Body of pancreas (tissue), 4 donors: ENCODE measurements around the gene GNS. TPM values are rescaled to one million over a fixed set of nuclear protein-coding genes. Genes with fewer than 3 reads are reported as not detected.

Source experiments
- ATAC-seq: fragments of 150-250 bp; one replicate; pipeline ENCODE4 v1.9.1; 2016
- DNase-seq, 4 donors: peaks; one replicate each; pipeline ENCODE4 v3.0.0-alpha.2; 2019
- H3K27ac ChIP-seq, 4 donors: fragments of 200-600 bp; sonication (generic); 1 replicate in 3 of 4; 2 replicates in 1 of 4; pipeline versions ENCODE4 v1.5.1 to v1.6.1; 2016 to 2019; ENCODE audit warnings: mild to moderate bottlenecking in 1 of 4, mixed read lengths in 1 of 4, moderate library complexity in 1 of 4
- H3K27me3 ChIP-seq, 2 donors: fragments of 200-600 bp; sonication (generic); one replicate each; pipeline ENCODE4 v1.6.0; 2016; ENCODE audit warnings: mild to moderate bottlenecking in 1 of 2
- H3K36me3 ChIP-seq, 2 donors: fragments of 200-600 bp; sonication (generic); replicated peaks in 1 of 2; 2 replicates each; pipeline ENCODE4 v1.5.1; 2016; ENCODE audit warnings: low read depth in 2 of 2; ENCODE audit not compliant: insufficient read depth in 1 of 2
- H3K4me1 ChIP-seq: fragments of 200-600 bp; sonication (generic); one replicate; pipeline ENCODE4 v1.6.0; 2016
- H3K4me3 ChIP-seq, 2 donors: fragments of 200-600 bp; sonication (generic); 1 replicate in 1 of 2; 2 replicates in 1 of 2; pipeline ENCODE4 v1.5.1; 2016 to 2019
- H3K9me3 ChIP-seq, 3 donors: fragments of 200-600 bp; sonication (generic); 1 replicate in 2 of 3; 2 replicates in 1 of 3; pipeline ENCODE4 v1.5.1; 2016
- CTCF ChIP-seq, 7 experiments: fragments of 450-650 bp in 4 of 7; fragments of 200-600 bp in 3 of 7; sonication (generic) in 3 of 7; IDR thresholded peaks; one replicate each; pipeline ENCODE4 v1.5.1; 2016 to 2019; ENCODE audit warnings: antibody characterized with exemption in 7 of 7
- POLR2A ChIP-seq, 3 donors: fragments of 450-650 bp; IDR thresholded peaks; one replicate each; pipeline ENCODE4 v1.6.1; 2016; ENCODE audit warnings: antibody characterized with exemption in 3 of 3, mild to moderate bottlenecking in 2 of 3
- WGBS, 2 donors: methylation state at CpG; one replicate each; pipeline ENCODE4 v1.1.5; 2017; 5-methylcytosine and 5-hydroxymethylcytosine counted together
- intact Hi-C: fragments of 100-400 bp; cut with DNase I; formaldehyde crosslinking; loops from one replicate; pipeline ENCODE4 v1.15.1; 2023
- total RNA-seq, 2 donors: library from RNA; depleted of rRNA; stranded (reverse); fragments of >200 nt; gene quantifications; one replicate each; pipeline ENCODE4 v1.1.0, GENCODE V29; 2016

Gene GNS
- total RNA-seq, 2 donors from 2014 or later, result 29.3 to 43.1 TPM

DNA sequence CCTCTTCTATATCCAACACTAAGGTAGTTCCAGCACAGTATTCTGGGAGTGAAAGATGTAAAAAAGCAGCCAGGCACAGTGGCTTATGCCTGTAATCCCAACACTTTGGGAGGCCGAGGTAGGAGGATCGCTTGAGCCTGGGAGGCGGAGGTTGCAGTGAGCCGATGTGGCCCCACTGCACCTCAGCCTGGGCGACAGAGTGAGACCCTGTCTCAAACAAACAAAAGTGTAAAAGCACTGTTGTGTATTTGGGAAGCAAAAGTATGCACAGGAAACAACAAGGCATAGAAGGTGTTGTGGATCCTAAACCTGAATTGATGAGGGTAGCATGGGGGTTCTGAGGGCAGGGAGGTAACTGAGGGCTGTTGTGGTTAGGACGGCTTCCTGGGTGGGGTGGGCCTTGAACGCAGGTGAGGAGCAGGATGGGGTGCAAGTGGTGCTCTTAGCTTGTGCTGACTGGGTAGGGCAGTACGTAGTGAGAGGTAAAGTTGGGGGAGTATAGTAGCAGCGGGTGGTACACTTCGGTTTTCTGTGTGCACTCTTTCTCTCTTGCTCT is 84.8 kb downstream of the GNS start:
- peaks cover 76% of the 10 kb centered on the region for H3K4me1 ChIP-seq
- no peak overlapping the region for H3K4me3 ChIP-seq
- H3K36me3 ChIP-seq, result no peaks in the 10 kb centered on the region
- 87 to 88% methylated on average over 10 of the region's 10 CpGs for WGBS, 2 donors
- DNase-seq, result peak in 1 of 4 donors; percentile 16
- intact Hi-C loops, result loop anchor here (10.0 kb wide), 1 partner anchor 60 kb away; the partner anchor contains the start of gene RASSF3
- no peak for ATAC-seq
- TF ChIP-seq CTCF (IDR thresholded peaks at IDR 0.05), result no peak
- no peak for TF ChIP-seq POLR2A (IDR thresholded peaks at IDR 0.05)
- H3K27me3 ChIP-seq, result no peaks in the 10 kb centered on the region
- H3K9me3 ChIP-seq, result no peaks in the 10 kb centered on the region
- H3K27ac ChIP-seq, result peak overlapping the region in 3 of 4 donors; percentile 20 to 85 (median 74)

- H3K9me3 ChIP-seq, result no peaks in the 10 kb centered on the region
- ATAC-seq (no peak), DNase-seq (no peak)
- peak overlapping the region; percentile 33 to 85 (median 71) for H3K27ac ChIP-seq
- no peaks in the 10 kb centered on the region for H3K27me3 ChIP-seq
- H3K4me1 ChIP-seq, result peaks cover 83% of the 10 kb centered on the region
- no peaks in the 10 kb centered on the region for H3K36me3 ChIP-seq
- TF ChIP-seq POLR2A (IDR thresholded peaks at IDR 0.05) (no peak), CTCF (IDR thresholded peaks at IDR 0.05) (no peak)
- 46 to 68% methylated on average over 9 of the region's 9 CpGs for WGBS, 2 donors
- no peak overlapping the region for H3K4me3 ChIP-seq
- intact Hi-C loops, result loop anchor here (10.0 kb wide), 1 partner anchor 59 kb away; the partner anchor contains the start of gene RASSF3
These were observed 85.6 kb downstream of the GNS start for GRCh38 chr12:64673490-64674169.

GRCh38 chr12:64672925-64673409 is 86.2 kb downstream of the GNS start:
- WGBS, 2 donors, result 12 to 18% methylated on average over 8 of the region's 8 CpGs
- Histone ChIP-seq H3K9me3 (no peaks in the 10 kb centered on the region), H3K4me3 (no peak overlapping the region), H3K27ac (peak overlapping the region; percentile 46 to 85 (median 71)), H3K27me3 (no peaks in the 10 kb centered on the region), H3K36me3 (no peaks in the 10 kb centered on the region), H3K4me1 (peaks cover 86% of the 10 kb centered on the region)
- DNase-seq (peak; percentile 73 to 84 (median 78)), ATAC-seq (peak; percentile 49)
- no peak for TF ChIP-seq CTCF (IDR thresholded peaks at IDR 0.05)
- no peak for TF ChIP-seq POLR2A (IDR thresholded peaks at IDR 0.05)
- intact Hi-C loops, result loop anchor here (10.0 kb wide), 1 partner anchor 58 kb away; the partner anchor contains the start of gene RASSF3

GRCh38 chr12:64671681-64672080 is 87.5 kb downstream of the GNS start:
- no peak for ATAC-seq
- 49 to 51% methylated on average over 4 of the region's 4 CpGs for WGBS, 2 donors
- peak overlapping the region; percentile 68 to 85 (median 76) for H3K27ac ChIP-seq
- peaks cover 93% of the 10 kb centered on the region for H3K4me1 ChIP-seq
- no peaks in the 10 kb centered on the region for H3K9me3 ChIP-seq
- no peaks in the 10 kb centered on the region for H3K27me3 ChIP-seq
- H3K36me3 ChIP-seq, result no peaks in the 10 kb centered on the region
- no peak overlapping the region for H3K4me3 ChIP-seq
- intact Hi-C loops, result loop anchor here (10.0 kb wide), 1 partner anchor 57 kb away; the partner anchor contains the start of gene RASSF3
- TF ChIP-seq CTCF (IDR thresholded peaks at IDR 0.05), result no peak
- no peak for TF ChIP-seq POLR2A (IDR thresholded peaks at IDR 0.05)
- no peak for DNase-seq
